GM13976 (cell line): Measurements from ENCODE around the gene FAN1.
"Not testable (repeated sequence)": the region's sequence is repeated elsewhere in the genome, so short reads cannot be mapped to it uniquely, and the experiment has no call there.

Experiments used
- DNase-seq: peaks from one replicate; pipeline ENCODE4 v3.0.0; 2012; ENCODE audit warnings: low spot score
- CTCF ChIP-seq: IDR thresholded peaks from 2 replicates; pipeline ENCODE4 v1.5.1; 2012; ENCODE audit warnings: borderline replicate concordance, mild to moderate bottlenecking; ENCODE audit not compliant: insufficient read depth; ENCODE audit errors: extremely low read depth, missing control alignments, control extremely low read depth
- in situ Hi-C: fragments of 300-500 bp; cut with MboI; formaldehyde crosslinking; loops from one replicate; pipeline ENCODE4 v1.12.0; 2022; ENCODE audit warnings: low sequenced_read_pairs, mixed read lengths, inconsistent platforms; ENCODE audit not compliant: unreplicated experiment

The FAN1 gene

GRCh38 chr15:30882849-30883433 is 20.8 kb upstream of the FAN1 start:
- in situ Hi-C loops = no loop called here
- TF ChIP-seq CTCF = no peak
- no peak for DNase-seq

- DNase-seq, in situ Hi-C loops: not testable (repeated sequence)
Measured at GRCh38 chr15:30883666-30884065, 20.0 kb upstream of the FAN1 start.

GRCh38 chr15:30885814-30886213 is 17.9 kb upstream of the FAN1 start:
- no peak for DNase-seq
- TF ChIP-seq CTCF = no peak
- in situ Hi-C loops = no loop called here

GRCh38 chr15:30889196-30889595 is 14.5 kb upstream of the FAN1 start:
- no peak for TF ChIP-seq CTCF
- DNase-seq = no peak
- in situ Hi-C loops = no loop called here

- TF ChIP-seq CTCF = no peak
- in situ Hi-C loops = no loop called here
- DNase-seq = no peak
Measured at GRCh38 chr15:30895461-30896210, 8.1 kb upstream of the FAN1 start.

GRCh38 chr15:30896211-30896606 is 7.5 kb upstream of the FAN1 start:
- in situ Hi-C loops = no loop called here
- no peak for TF ChIP-seq CTCF
- no peak for DNase-seq

- no peak for TF ChIP-seq CTCF
- DNase-seq = no peak
- in situ Hi-C loops = no loop called here
Measured at GRCh38 chr15:30901889-30902288, 1.8 kb upstream of the FAN1 start.
